Raji (cell line): ENCODE measurements around the gene TBATA.

Experiments
- POLR2A ChIP-seq: IDR thresholded peaks from 2 replicates; pipeline ENCODE4 v1.6.1; 2011; ENCODE audit warnings: low read depth, low read length, control low read depth; ENCODE audit not compliant: insufficient read depth

Gene TBATA

DNA sequence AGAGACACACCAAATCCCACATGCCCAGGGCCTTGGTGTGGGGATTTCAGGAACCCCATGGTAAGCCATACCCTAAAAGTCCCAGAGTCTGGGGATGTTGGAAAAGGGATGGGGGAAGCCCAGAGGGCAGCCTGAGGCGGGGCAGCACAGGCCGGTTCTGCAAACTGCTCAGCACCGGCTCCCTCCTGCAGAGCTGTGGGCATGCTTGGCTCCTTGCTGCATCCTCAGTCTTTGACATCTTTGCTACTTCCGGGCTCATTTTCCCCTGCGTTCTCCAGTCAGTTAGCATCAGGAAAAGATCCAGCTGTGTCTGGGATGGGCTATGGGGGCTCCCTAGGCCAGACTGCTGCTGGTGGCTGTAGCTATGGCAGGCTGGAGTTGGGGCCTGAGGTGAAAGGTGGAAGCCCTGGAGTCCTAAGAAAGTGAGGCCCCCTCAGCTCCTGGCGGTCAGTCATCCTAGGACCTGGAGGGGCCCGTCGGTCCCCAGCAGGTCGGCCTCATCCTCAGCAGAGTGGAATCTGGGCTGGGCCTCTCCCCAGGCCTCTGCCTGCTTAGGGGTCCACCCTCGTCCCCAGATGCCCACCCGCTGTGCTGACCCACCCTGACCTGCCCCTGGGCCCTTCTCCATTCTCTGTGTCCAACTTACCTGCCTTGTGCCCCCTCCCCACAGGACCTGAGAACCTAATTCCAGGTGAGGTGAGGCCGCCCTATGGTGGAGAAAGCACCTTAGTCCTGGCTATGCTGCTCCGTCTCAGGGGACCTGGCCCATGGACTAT is 9.3 kb downstream of the TBATA start:
- TF ChIP-seq POLR2A, result no peak

DNA sequence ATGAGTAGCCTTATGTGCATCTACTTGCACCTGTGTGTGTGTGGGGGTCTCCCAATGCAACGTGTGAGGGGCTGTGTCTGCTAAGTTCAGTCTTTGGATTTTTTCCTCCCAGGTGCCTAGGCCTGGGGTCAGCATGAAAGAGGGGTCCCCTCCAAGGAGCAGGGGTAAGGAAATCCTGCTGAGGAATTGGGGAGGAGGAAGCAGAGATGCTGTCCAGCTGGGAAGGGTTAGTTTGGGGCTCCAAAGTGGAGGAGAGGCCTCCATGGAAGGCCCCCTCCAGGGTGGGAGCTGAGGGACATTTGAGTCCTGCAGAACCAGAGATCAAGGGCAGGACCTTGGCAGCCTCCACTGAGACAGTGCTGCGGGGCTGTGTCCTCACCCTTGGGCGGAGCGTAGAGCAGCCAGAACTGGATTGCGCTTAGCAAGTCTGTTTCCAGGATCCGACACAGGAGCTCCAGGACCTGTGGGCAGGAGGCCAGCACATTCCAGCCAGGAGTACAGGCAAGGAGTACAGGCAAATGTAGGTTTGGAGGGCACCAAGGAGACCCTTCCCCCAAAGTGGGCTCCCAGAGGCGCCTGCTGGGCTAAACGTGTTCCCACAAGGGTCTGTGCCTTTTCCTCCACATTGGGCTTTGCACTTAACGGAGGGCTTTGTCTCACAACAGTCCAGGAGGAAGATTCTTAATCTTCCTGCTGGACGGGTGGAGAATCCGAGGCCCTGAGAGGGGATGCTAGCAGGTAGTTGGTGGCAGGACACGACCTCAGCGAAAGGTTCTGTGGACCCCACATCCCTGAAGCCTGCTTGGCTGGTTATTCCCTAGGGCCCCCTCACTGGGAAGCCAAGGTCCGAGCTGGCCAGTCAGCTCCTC is 10.1 kb downstream of the TBATA start:
- TF ChIP-seq POLR2A, result no peak

DNA sequence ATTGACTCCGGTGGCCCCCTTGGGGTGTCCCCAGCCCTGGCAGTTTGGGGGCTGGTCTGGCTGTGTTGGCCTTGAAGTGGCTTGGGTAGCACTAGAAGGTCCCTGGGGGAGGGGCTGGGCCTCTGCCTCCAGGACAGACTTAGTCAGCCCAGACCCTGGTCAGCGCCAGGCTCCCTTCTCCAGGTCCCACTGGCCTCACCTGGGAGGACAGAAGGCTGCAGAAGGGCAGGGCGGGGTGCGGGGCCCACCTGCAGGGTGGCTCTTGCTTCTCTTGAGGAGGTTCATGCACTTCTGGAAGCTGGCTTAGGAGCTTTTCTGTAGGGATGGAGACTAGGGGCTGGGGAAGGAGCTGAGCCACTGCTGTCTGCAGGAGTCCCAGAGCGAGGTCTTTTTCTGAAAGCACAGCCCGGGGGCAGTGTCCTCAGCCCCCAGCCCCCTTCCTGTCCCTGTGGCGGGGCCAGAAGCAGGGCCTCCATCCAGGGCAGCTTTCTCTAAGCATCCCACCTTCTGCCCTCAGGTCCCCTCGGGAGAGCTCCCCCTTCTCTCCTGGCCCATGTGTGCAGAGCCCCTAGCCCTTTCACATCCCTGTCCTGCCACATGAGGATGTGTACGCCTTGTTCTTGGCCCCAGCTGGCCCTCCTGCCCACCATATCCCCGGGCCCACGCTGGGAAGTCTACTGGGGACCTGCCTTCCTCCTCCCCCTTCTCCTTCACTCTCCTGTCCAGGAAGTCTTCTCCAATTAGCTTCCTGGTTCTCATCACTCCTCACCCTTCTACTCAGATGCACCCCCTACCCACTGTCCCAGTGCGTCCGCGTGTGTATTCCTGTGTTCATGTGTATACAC is 11.0 kb downstream of the TBATA start:
- no peak for TF ChIP-seq POLR2A

DNA sequence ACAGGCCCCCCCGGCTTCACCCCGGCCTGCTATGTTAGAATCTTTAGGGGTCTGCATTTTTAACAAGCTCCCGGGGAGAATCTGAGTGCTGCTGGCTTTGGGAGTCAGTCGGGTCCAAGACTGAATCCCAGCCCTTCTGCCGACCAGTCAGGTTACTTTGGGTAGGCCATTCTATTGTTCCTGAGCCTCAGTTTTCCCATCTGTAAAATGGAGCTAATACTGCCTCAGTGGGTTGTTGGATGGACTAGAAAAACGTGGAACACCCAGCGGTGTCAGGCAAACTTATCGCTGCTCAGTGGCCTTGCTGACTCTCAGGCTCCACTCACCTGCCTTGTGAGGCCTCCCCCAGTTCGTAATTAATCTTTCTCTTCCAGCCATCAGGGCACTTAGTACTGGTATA is 11.7 kb downstream of the TBATA start:
- TF ChIP-seq POLR2A, result no peak

DNA sequence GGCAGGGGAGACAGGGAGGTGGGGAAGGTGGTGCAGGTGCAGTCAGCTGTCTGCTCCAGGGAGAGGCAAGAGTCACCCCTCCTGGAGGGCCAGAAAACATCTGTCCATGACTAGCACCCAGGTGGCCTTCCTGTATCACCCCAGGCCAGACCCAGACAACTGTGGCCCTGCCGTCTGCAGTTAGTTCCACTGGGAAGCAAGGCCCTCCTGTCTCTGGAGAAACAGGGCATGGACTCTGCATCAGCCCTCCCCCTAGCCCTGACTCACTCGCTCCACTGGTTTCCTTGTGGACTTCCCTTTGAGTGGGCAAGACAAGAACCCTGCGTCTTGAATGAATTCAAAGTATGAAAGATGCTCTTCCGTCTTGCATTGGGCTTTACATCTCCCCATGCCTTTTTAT is 12.6 kb downstream of the TBATA start:
- TF ChIP-seq POLR2A, result no peak

DNA sequence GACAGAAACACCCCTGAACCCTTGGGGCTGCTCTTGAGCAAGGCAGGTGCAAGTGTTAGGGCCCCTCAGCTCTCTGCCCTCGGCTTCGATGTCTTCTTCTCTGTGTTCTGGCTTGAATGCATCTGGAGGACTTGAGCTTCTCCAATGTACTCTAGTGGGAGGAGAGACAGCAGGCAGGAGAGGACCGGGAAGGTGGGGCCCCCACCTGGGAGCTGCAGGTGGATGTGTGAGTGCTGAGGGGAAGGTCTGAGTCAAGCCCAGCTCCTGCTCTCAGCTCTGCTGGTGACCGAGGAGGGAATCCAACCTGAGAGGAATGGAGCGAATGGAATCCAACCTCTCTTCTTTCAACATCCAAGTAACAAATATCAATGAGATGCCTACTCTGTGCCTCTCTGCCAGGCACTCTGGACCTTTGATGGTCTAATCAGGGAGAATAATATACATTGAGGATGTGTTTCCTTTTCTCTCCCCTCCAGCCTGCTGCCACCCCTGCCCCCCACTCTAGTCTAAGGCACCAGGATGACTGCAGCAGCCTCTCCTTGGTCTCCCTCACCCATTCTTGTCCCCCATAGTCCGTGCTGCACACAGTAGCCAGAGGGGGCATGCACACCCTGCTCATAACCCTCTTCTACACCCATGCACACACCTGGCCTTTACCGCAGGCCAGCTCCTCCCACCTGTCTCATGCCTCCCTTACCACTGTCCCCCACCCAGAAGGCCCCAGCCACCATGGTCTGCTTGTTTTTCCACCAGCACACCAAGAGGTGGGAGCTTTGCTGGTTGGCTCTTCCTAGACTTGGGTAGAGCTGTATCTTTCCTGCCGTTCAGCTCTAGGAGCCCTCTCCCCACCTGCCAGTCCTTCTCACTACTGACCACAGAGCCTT is 13.6 kb downstream of the TBATA start:
- no peak for TF ChIP-seq POLR2A

DNA sequence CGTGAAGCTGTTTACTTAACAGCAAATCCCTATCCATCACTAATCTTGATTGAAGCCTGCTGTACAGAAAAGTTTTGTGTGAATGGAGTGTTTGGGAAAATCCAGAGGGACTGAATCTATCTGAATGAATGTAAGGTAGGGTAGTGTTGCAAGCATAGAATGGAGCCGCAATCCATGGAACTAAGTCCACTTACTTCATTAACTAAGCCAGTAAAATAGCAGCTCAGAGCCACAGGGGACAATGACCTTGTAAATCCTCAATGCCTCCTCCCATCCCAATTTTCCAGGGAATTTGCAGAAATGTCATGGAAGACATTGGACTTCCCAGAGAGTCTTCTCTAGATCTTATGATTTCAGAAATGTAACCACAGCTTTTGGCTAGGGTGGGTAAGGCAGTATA is 15.2 kb downstream of the TBATA start:
- no peak for TF ChIP-seq POLR2A

DNA sequence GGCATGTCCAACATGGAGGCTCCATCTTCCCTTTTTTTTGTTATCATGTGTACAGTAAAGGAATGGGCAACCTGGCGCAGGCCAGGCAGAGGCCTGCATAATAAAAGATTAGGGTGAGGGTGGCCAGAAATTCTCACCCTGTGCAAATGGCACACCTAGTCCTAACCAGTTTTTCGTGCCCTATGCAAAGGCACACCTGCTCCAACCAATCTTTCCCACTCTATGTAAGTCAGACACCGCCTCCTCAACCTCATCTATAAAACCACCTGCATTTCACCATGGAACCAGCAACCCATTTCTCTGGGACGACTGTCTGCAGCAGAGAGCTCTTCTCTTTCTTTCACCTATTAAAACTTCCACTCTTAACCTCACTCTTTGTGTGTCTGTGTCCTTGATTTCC is 16.1 kb downstream of the TBATA start:
- no peak for TF ChIP-seq POLR2A

DNA sequence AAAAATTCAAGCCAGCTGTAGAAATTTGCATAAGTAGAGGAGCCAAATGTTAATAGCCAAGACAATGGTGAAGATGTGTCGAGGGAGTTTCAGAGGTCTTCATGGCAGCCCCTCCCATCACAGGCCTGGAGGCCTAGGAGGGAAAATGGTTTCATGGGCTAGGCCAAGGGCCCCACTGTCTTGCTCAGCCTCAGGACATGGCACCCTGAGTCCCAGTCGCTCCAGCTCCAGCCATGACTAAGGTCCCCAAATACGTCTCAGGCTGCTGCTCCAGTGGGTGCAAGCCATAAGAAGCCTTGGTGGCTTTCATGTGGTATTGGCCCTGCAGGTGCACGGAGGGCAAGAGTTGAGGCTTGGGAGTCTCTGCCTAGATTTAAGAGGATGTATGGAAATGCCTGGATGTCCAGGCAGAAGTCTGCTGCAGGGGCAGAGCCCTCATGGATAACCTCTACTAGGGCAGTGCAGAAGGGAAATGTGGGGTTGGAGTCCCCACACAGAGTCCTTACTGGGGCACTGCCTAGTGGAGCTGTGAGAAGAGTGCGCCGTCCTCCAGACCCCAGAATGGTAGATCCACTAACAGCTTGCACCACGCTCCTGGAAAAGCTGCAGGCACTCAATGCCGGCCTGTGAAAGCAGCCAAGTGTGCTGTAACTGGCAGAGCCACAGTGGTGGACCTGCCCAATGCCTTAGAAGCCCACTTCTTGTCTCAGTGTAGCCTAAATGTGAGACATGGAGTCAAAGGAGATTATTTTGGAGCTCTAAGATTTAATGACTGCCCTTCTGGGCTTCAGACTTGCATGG is 19.2 kb downstream of the TBATA start:
- TF ChIP-seq POLR2A, result no peak

DNA sequence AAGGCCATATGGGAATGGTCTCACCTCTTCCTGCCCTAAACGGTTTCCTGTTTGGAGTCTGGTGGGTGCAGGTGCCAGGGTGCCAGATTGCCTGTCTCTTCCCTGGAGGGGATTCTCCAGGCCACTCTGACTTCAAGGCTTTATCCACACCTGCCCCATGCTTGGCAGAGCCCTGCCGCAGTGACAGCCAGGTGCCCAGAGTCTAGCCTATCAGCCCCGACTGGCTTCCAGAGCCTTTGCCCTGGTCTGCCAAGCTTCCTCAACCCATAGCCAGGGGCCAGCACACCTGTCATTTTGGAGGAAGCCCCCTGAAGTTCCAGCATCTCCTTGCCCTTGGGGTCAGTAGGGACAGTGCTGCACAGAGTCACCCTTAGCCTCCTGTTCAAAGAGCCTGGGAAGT is 21.6 kb downstream of the TBATA start:
- TF ChIP-seq POLR2A, result no peak

DNA sequence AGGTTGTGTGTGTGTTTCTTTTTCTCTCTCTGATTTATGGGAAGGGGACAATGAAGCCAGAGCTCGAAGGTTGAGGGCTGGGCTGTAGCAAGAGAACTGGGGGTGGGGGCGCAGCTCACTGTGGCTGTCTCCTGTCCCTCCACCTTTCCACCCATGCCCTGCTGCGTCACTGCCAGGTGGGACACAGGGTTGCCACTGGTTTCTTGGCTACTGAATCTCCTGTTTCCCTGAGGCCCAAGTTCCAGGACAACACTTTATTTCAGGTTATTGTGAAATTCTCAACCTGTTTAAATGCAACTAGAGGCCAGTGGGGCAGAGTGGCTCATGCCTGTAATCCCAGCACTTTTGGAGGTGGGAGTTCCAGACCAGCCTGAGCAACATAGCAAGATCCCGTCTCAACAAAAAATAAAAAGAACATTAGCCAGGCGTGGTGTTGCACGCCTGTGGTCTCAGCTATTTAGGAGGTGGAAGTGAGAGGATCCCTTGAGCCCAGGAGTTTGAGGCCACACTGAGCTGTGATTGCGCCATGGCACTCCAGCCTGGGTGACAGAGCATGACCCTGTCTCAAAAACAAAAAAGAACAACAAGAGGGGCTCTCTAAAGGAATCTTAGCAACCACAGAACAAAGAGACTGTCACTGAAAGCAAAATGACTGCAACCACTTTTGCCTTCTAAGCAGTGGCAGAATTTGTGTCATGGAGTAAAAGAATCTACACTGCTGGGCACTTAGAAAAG is 22.6 kb downstream of the TBATA start:
- no peak for TF ChIP-seq POLR2A

DNA sequence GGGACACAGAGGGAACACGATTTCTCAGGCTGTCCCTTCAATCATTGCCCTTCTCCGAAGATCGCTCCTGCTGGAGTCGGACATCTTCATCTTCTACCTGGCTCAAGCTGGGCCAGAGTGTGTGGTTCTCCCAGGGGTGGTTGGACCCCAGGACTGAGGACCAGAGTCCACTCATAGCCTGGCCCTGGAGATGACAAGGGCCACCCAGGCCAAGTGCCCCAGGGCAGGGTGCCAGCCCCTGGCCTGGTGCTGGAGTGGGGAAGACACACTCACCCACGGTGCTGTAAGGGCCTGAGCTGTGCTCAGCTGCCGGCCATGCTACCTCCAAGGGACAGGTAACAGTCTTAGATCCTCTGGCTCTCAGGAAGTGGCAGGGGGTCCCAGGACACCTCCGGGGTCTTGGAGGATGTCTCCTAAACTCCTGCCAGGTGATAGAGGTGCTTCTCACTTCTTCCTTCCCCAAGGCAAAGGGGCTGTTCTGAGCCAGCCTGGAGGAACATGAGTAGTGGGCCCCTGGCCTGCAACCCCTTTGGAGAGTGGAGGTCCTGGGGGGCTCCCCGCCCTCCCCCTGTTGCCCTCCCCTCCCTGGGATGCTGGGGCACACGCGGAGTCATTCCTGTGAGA is 23.3 kb downstream of the TBATA start:
- TF ChIP-seq POLR2A, result no peak
